ENCODE results near the gene DNAJC4. TPM values are rescaled to one million over a fixed set of nuclear protein-coding genes. Genes with fewer than 3 reads are reported as not detected.

Gene DNAJC4
- polyA plus RNA-seq, 2 of the 4 experiments (the other 2 are of a cell fraction): 9.8 to 16.2 TPM

GRCh38 chr11:64219755-64220154, 10.6 kb upstream of the DNAJC4 start (continued):
- TF ChIP-seq CTCF (IDR thresholded peaks at IDR 0.05): no peak
- TF ChIP-seq JUN (IDR thresholded peaks at IDR 0.05): no peak
- TF ChIP-seq E2F6 (IDR thresholded peaks at IDR 0.05; ENCODE audit: borderline replicate concordance, low read depth): no peak

- no peak overlapping the region for H3K27ac ChIP-seq
- no peak overlapping the region for H3K4me3 ChIP-seq
- FAIRE-seq (no peak), DNase-seq (ENCODE audit: low read depth in 1 of 2, low spot score in 1 of 2) (no peak), ATAC-seq (no peak)
- POLR2A ChIA-PET: interaction anchor here (0.5 to 1.5 kb wide), 3 partner anchors 10 to 21 kb away, joined by 3 to 5 read pairs (median 3); partner anchors contain the start of gene FKBP2
- H3K9me3 ChIP-seq: no peaks in the 10 kb centered on the region
- no peak for TF ChIP-seq ZNF302 (CRISPR knock-in tag; IDR thresholded peaks at IDR 0.05)
- TF ChIP-seq MAFK (IDR thresholded peaks at IDR 0.05; ENCODE audit: partially characterized antibody): no peak
- TF ChIP-seq RNF2 (IDR thresholded peaks at IDR 0.05; ENCODE audit: borderline replicate concordance, low read depth): no peak
- no peak for TF ChIP-seq MAX (IDR thresholded peaks at IDR 0.05)
- no peak for TF ChIP-seq PBX3 (IDR thresholded peaks at IDR 0.05)
- TF ChIP-seq SREBF2 (IDR thresholded peaks at IDR 0.05): no peak
- no peak for TF ChIP-seq ELK1 (IDR thresholded peaks at IDR 0.05; ENCODE audit: low read depth, low read length)
- TF ChIP-seq PHF8 (IDR thresholded peaks at IDR 0.05; ENCODE audit: borderline replicate concordance, low read depth): no peak
- no peak overlapping the region for H3K4me2 ChIP-seq
- CTCF ChIA-PET: interaction anchor here (0.9 to 19.9 kb wide), 4 partner anchors 14 to 84 kb away, joined by 3 to 254 read pairs (median 5); partner anchors contain the start of genes FERMT3, PLCB3 and VEGFB
- 87% methylated on average over 15 of the region's 17 CpGs for whole genome bisulfite sequencing (ENCODE audit: missing lambda C conversion rate)
- peaks cover 12% of the 10 kb centered on the region; the same call in 2 of the 3 replicates for H3K4me1 ChIP-seq
Measured at GRCh38 chr11:64220271-64220670, 10.1 kb upstream of the DNAJC4 start.

GRCh38 chr11:64220798-64221197, 9.6 kb upstream of the DNAJC4 start:
- TF ChIP-seq CHD2 (IDR thresholded peaks at IDR 0.05; ENCODE audit: low read length, partially characterized antibody) (no peak), E2F6 (IDR thresholded peaks at IDR 0.05; ENCODE audit: borderline replicate concordance, low read depth) (no peak), JUN (IDR thresholded peaks at IDR 0.05) (no peak), RCOR1 (IDR thresholded peaks at IDR 0.05; ENCODE audit: low read depth, low read length) (no peak), RAD21 (conservative IDR thresholded peaks at IDR 0.05 in 1 of 2, IDR thresholded peaks at IDR 0.05 in 1 of 2) (no peak), MYC (IDR thresholded peaks at IDR 0.05; ENCODE audit: borderline replicate concordance, low read length) (no peak), CTCF (IDR thresholded peaks at IDR 0.05) (no peak), ELK1 (IDR thresholded peaks at IDR 0.05; ENCODE audit: low read depth, low read length) (no peak)
- Histone ChIP-seq H3K9me3 (no peaks in the 10 kb centered on the region), H3K27ac (no peak overlapping the region), H3K4me1 (peaks cover 14% of the 10 kb centered on the region; the same call in 2 of the 3 replicates), H3K4me3 (no peak overlapping the region), H3K4me2 (no peak overlapping the region)
- ChIA-PET POLR2A (interaction anchor here (1.1 to 1.5 kb wide), 2 partner anchors 10 to 20 kb away, joined by 3 to 5 read pairs; partner anchors contain the start of gene FKBP2), CTCF (interaction anchor here (1.0 to 19.9 kb wide), 3 partner anchors 18 to 84 kb away, joined by 3 to 254 read pairs (median 6); partner anchors contain the start of gene FERMT3)
- no peak for ATAC-seq
- no peak for DNase-seq (ENCODE audit: low read depth in 1 of 2, low spot score in 1 of 2)
- 94% methylated on average over 8 of the region's 14 CpGs for WGBS (ENCODE audit: missing lambda C conversion rate)
- FAIRE-seq: no peak

All from A549 (cell line).